ENCODE data around the gene GRID2.

DNA sequence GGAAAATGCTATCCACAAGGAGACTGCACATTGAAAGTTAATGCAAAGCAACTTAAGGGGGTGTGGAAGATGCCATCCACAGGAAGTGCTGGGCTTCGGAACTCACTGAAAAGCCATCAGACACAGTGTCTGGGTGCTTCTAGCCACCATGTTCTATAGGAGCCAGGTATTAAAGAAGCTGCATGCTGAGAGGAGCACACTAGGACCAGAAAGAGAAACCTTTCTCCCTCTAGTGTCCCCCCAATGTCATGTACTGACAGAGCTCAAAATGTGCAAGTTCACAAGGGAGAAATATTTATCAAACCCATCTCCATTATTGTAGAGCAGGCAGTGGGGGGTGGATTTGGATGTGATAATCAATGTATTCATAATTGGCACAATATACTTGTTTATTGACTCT lies 510.9 kb downstream of the GRID2 start:
- TF ChIP-seq, protein P1, sequence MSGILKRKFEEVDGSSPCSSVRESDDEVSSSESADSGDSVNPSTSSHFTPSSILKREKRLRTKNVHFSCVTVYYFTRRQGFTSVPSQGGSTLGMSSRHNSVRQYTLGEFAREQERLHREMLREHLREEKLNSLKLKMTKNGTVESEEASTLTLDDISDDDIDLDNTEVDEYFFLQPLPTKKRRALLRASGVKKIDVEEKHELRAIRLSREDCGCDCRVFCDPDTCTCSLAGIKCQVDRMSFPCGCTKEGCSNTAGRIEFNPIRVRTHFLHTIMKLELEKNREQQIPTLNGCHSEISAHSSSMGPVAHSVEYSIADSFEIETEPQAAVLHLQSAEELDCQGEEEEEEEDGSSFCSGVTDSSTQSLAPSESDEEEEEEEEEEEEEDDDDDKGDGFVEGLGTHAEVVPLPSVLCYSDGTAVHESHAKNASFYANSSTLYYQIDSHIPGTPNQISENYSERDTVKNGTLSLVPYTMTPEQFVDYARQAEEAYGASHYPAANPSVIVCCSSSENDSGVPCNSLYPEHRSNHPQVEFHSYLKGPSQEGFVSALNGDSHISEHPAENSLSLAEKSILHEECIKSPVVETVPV (CRISPR knock-in tag; IDR thresholded peaks at IDR 0.05) = no peak
- TF ChIP-seq ARNTL (CRISPR knock-in tag; IDR thresholded peaks at IDR 0.05; ENCODE audit: borderline replicate concordance, low read depth) (no peak), ZC3H10 (CRISPR knock-in tag; IDR thresholded peaks at IDR 0.05) (no peak), ZFP3 (CRISPR knock-in tag; IDR thresholded peaks at IDR 0.05) (no peak), RARB (CRISPR knock-in tag; IDR thresholded peaks at IDR 0.05) (no peak), TCF4 (CRISPR knock-in tag; IDR thresholded peaks at IDR 0.05; ENCODE audit: borderline replicate concordance) (no peak), ZNF70 (CRISPR knock-in tag; IDR thresholded peaks at IDR 0.05) (no peak)
- TF ChIP-seq, protein P2, sequence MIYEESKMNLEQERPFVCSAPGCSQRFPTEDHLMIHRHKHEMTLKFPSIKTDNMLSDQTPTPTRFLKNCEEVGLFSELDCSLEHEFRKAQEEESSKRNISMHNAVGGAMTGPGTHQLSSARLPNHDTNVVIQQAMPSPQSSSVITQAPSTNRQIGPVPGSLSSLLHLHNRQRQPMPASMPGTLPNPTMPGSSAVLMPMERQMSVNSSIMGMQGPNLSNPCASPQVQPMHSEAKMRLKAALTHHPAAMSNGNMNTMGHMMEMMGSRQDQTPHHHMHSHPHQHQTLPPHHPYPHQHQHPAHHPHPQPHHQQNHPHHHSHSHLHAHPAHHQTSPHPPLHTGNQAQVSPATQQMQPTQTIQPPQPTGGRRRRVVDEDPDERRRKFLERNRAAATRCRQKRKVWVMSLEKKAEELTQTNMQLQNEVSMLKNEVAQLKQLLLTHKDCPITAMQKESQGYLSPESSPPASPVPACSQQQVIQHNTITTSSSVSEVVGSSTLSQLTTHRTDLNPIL (CRISPR knock-in tag; IDR thresholded peaks at IDR 0.05; ENCODE audit: low read depth) = no peak

All from SK-N-SH treated with all-trans-retinoic acid at 6 μM for 48 hours (cell line).